ENCODE measurements around the gene ZEB2.

The ZEB2 gene

GRCh38 chr2:144414324-144414845, 105.5 kb downstream of the ZEB2 start:
- DNase-seq, result no peak

GRCh38 chr2:144412709-144413108, 107.2 kb downstream of the ZEB2 start:
- DNase-seq, result no peak

- no peak for DNase-seq
Observed at GRCh38 chr2:144411473-144411872, 108.4 kb downstream of the ZEB2 start.

- DNase-seq, result no peak
Observed at GRCh38 chr2:144409241-144409640, 110.7 kb downstream of the ZEB2 start.

- DNase-seq, result no peak
Observed at GRCh38 chr2:144407262-144407661, 112.7 kb downstream of the ZEB2 start.

- no peak for DNase-seq
Observed at GRCh38 chr2:144405982-144406788, 113.7 kb downstream of the ZEB2 start.

GRCh38 chr2:144405321-144405720, 114.6 kb downstream of the ZEB2 start:
- no peak for DNase-seq

- DNase-seq, result no peak
Observed at GRCh38 chr2:144404586-144405314, 115.2 kb downstream of the ZEB2 start.

GRCh38 chr2:144403933-144404332, 116.0 kb downstream of the ZEB2 start:
- DNase-seq, result no peak

- DNase-seq, result no peak
Observed at GRCh38 chr2:144402251-144402650, 117.7 kb downstream of the ZEB2 start.

GRCh38 chr2:144401036-144401435, 118.9 kb downstream of the ZEB2 start:
- DNase-seq, result no peak

GRCh38 chr2:144396318-144396717, 123.6 kb downstream of the ZEB2 start:
- no peak for DNase-seq

- no peak for DNase-seq
Observed at GRCh38 chr2:144390424-144391020, 129.4 kb downstream of the ZEB2 start.

- DNase-seq, result no peak
Observed at GRCh38 chr2:144389930-144390311, 130.0 kb downstream of the ZEB2 start.

GRCh38 chr2:144389151-144389929, 130.6 kb downstream of the ZEB2 start:
- DNase-seq, result no peak

GRCh38 chr2:144385381-144385780, 134.5 kb downstream of the ZEB2 start:
- no peak for DNase-seq

- DNase-seq, result no peak
Observed at GRCh38 chr2:144383571-144384100, 136.3 kb downstream of the ZEB2 start.

- DNase-seq, result no peak
Observed at GRCh38 chr2:144382849-144383248, 137.1 kb downstream of the ZEB2 start.

- DNase-seq, result no peak
Observed at GRCh38 chr2:144381716-144382115, 138.2 kb downstream of the ZEB2 start.

GRCh38 chr2:144379851-144380311, 140.0 kb downstream of the ZEB2 start:
- DNase-seq, result no peak

- DNase-seq, result no peak
Observed at GRCh38 chr2:144378551-144378950, 141.4 kb downstream of the ZEB2 start.

GRCh38 chr2:144377914-144378313, 142.0 kb downstream of the ZEB2 start:
- no peak for DNase-seq

- DNase-seq, result no peak
Observed at GRCh38 chr2:144376926-144377325, 143.0 kb downstream of the ZEB2 start.

Data from NCI-H510A (cell line).